ENCODE measurements around the gene METRN. TPM values are rescaled to one million over a fixed set of nuclear protein-coding genes. Genes with fewer than 3 reads are reported as not detected.

The METRN gene
- total RNA-seq, 2 donors from 2014 or later, result 52.0 to 78.2 TPM

GRCh38 chr16:766008-766819 is 51.3 kb downstream of the METRN start:
- no peaks in the 10 kb centered on the region for H3K36me3 ChIP-seq
- H3K9me3 ChIP-seq, result no peaks in the 10 kb centered on the region
- H3K4me3 ChIP-seq, result no peak overlapping the region
- DNase-seq (ENCODE audit: low spot score), result no peak
- no peaks in the 10 kb centered on the region for H3K27me3 ChIP-seq (replicated peaks; ENCODE audit: insufficient read depth)
- TF ChIP-seq POLR2AphosphoS5 (IDR thresholded peaks at IDR 0.05) (no peak), POLR2A (IDR thresholded peaks at IDR 0.05) (no peak), CTCF (IDR thresholded peaks at IDR 0.05) (no peak)
- no peaks in the 10 kb centered on the region for H3K4me1 ChIP-seq (replicated peaks)
- WGBS, result 89% methylated on average over 29 of the region's 29 CpGs
- no peak overlapping the region for H3K27ac ChIP-seq
- intact Hi-C loops (cut with DNase I), result no loop called here

- Histone ChIP-seq H3K36me3 (no peaks in the 10 kb centered on the region), H3K27me3 (replicated peaks; ENCODE audit: insufficient read depth) (no peaks in the 10 kb centered on the region), H3K27ac (no peak overlapping the region), H3K9me3 (no peaks in the 10 kb centered on the region), H3K4me3 (no peak overlapping the region), H3K4me1 (replicated peaks) (no peaks in the 10 kb centered on the region)
- TF ChIP-seq POLR2A (IDR thresholded peaks at IDR 0.05) (no peak), POLR2AphosphoS5 (IDR thresholded peaks at IDR 0.05) (no peak), CTCF (IDR thresholded peaks at IDR 0.05) (no peak)
- intact Hi-C loops (cut with DNase I), result no loop called here
- WGBS, result 71% methylated on average over 32 of the region's 48 CpGs
- DNase-seq (ENCODE audit: low spot score), result no peak
Measured at GRCh38 chr16:766820-767640, 52.1 kb downstream of the METRN start.

GRCh38 chr16:767743-768235 is 52.9 kb downstream of the METRN start:
- Histone ChIP-seq H3K4me3 (no peak overlapping the region), H3K36me3 (no peaks in the 10 kb centered on the region), H3K27ac (no peak overlapping the region), H3K27me3 (replicated peaks; ENCODE audit: insufficient read depth) (peaks cover 2% of the 10 kb centered on the region), H3K9me3 (no peaks in the 10 kb centered on the region), H3K4me1 (replicated peaks) (no peaks in the 10 kb centered on the region)
- 69% methylated on average over 27 of the region's 38 CpGs for WGBS
- DNase-seq (ENCODE audit: low spot score), result no peak
- intact Hi-C loops (cut with DNase I), result no loop called here
- no peak for TF ChIP-seq POLR2AphosphoS5 (IDR thresholded peaks at IDR 0.05)

- peaks cover 2% of the 10 kb centered on the region for H3K27me3 ChIP-seq (replicated peaks; ENCODE audit: insufficient read depth)
- no peak overlapping the region for H3K27ac ChIP-seq
- no peak for TF ChIP-seq POLR2AphosphoS5 (IDR thresholded peaks at IDR 0.05)
- no peak for TF ChIP-seq POLR2A (IDR thresholded peaks at IDR 0.05)
- TF ChIP-seq CTCF (IDR thresholded peaks at IDR 0.05), result no peak
Measured at GRCh38 chr16:768428-768827, 53.5 kb downstream of the METRN start.

More at GRCh38 chr16:768428-768827, 53.5 kb downstream of the METRN start:
- H3K36me3 ChIP-seq, result no peaks in the 10 kb centered on the region
- no peak overlapping the region for H3K4me3 ChIP-seq
- H3K4me1 ChIP-seq (replicated peaks), result no peaks in the 10 kb centered on the region
- intact Hi-C loops (cut with DNase I), result no loop called here
- no peaks in the 10 kb centered on the region for H3K9me3 ChIP-seq
- 78% methylated on average over 16 of the region's 21 CpGs for WGBS
- DNase-seq (ENCODE audit: low spot score), result no peak

Other genes starting within 250 kb of the METRN start
- gene CAPN15, start 187.4 kb upstream of the METRN start, total RNA-seq, result 10 to 100 TPM; 59.7 to 80.7 TPM
- gene PRR35, start 154.7 kb upstream of the METRN start, total RNA-seq, result 1 to 10 TPM in 1 of 2 donors, not detected in 1; 5.1 TPM
- gene NHLRC4, start 148.1 kb upstream of the METRN start, total RNA-seq, result 1 to 10 TPM; 2.9 to 6.2 TPM
- gene PIGQ, start 145.2 kb upstream of the METRN start, total RNA-seq, result 10 to 100 TPM; 70.1 to 85.8 TPM
- 10 to 100 TPM; 41.8 to 68.0 TPM for gene RAB40C, start 125.1 kb upstream of the METRN start, total RNA-seq
- gene WFIKKN1, start 84.1 kb upstream of the METRN start, total RNA-seq, result 1 to 10 TPM; 1.5 to 1.9 TPM
- 100 to 1,000 TPM; 179 to 207 TPM for gene METTL26, start 78.8 kb upstream of the METRN start, total RNA-seq
- gene MCRIP2, start 73.3 kb upstream of the METRN start, total RNA-seq, result 10 to 100 TPM; 59.5 to 61.6 TPM
- gene WDR90, start 65.8 kb upstream of the METRN start, total RNA-seq, result 10 to 100 TPM; 36.8 to 60.4 TPM
- gene RHOT2, start 47.0 kb upstream of the METRN start, total RNA-seq, result 100 to 1,000 TPM; 101 to 169 TPM
- gene RHBDL1, start 39.4 kb upstream of the METRN start, total RNA-seq, result 1 to 10 TPM; 4.5 to 4.9 TPM
- 100 to 1,000 TPM; 173 to 255 TPM for gene STUB1, start 34.7 kb upstream of the METRN start, total RNA-seq
- 100 to 1,000 TPM; 121 to 132 TPM for gene JMJD8, start 30.8 kb upstream of the METRN start, total RNA-seq
- 10 to 100 TPM; 18.2 to 26.4 TPM for gene WDR24, start 24.7 kb upstream of the METRN start, total RNA-seq
- gene FBXL16, start 9.3 kb upstream of the METRN start, total RNA-seq, result 1 to 10 TPM; 6.1 to 9.1 TPM
- 10 to 100 TPM; 55.3 to 73.1 TPM for gene ANTKMT, start 6.0 kb downstream of the METRN start, total RNA-seq
- 1 to 10 TPM; 2.3 to 3.0 TPM for gene CCDC78, start 11.3 kb downstream of the METRN start, total RNA-seq
- gene HAGHL, start 12.0 kb downstream of the METRN start, total RNA-seq, result 10 to 100 TPM in 1 of 2 donors, 1 to 10 TPM in 1; 7.7 to 10.1 TPM
- gene CIAO3, start 25.9 kb downstream of the METRN start, total RNA-seq, result 10 to 100 TPM; 56.7 to 76.6 TPM
- 1 to 10 TPM in 1 of 2 donors, under 1 TPM in 1; 0.74 to 7.3 TPM for gene MSLN, start 45.6 kb downstream of the METRN start, total RNA-seq
- gene RPUSD1, start 73.3 kb downstream of the METRN start, total RNA-seq, result 10 to 100 TPM; 22.0 to 32.4 TPM
- gene CHTF18, start 73.5 kb downstream of the METRN start, total RNA-seq, result 10 to 100 TPM in 1 of 2 donors, 1 to 10 TPM in 1; 7.8 to 57.5 TPM
- not detected for gene GNG13, start 85.6 kb downstream of the METRN start, total RNA-seq

All from prostate gland (tissue), 2 donors.